HepG2 (cell line): ENCODE data around the gene FBXO41. TPM values are rescaled to one million over a fixed set of nuclear protein-coding genes. Genes with fewer than 3 reads are reported as not detected.
A peak's percentile ranks its signal among the peaks of the same experiment; 100 is the strongest.

Experiments
- ADNP ChIP-seq: sonication (generic); formaldehyde crosslinking; IDR thresholded peaks from 2 replicates; pipeline ENCODE4 v1.4.0; 2020; ENCODE audit warnings: missing genetic modification reagents
- AHDC1 ChIP-seq: sonication (generic); formaldehyde crosslinking; IDR thresholded peaks from 2 replicates; pipeline ENCODE4 v1.5.1; 2020; ENCODE audit warnings: mild to moderate bottlenecking, missing genetic modification reagents, borderline replicate concordance
- ATF3 ChIP-seq: sonication (generic); formaldehyde crosslinking; IDR thresholded peaks from 2 replicates; pipeline ENCODE4 v1.4.0; 2020; ENCODE audit warnings: missing genetic modification reagents
- GPBP1L1 ChIP-seq: sonication (generic); formaldehyde crosslinking; IDR thresholded peaks from 2 replicates; pipeline ENCODE4 v1.5.0; 2020; ENCODE audit warnings: mild to moderate bottlenecking, missing genetic modification reagents
- HNRNPLL ChIP-seq: fragments of 200-400 bp; formaldehyde crosslinking; IDR thresholded peaks from 2 replicates; pipeline ENCODE4 v1.6.1; 2017; ENCODE audit warnings: mild to moderate bottlenecking, low read depth, low read length; ENCODE audit not compliant: poor library complexity, severe bottlenecking
- MTF2 ChIP-seq: sonication (generic); formaldehyde crosslinking; IDR thresholded peaks from 2 replicates; pipeline ENCODE4 v1.5.0; 2020; ENCODE audit warnings: missing genetic modification reagents, borderline replicate concordance
- PATZ1 ChIP-seq: sonication (generic); formaldehyde crosslinking; IDR thresholded peaks from 2 replicates; pipeline ENCODE4 v1.4.0; 2020; ENCODE audit warnings: missing genetic modification reagents
- POLR2AphosphoS5 ChIP-seq: IDR thresholded peaks from 2 replicates; pipeline ENCODE4 v1.6.1; 2012; ENCODE audit warnings: low read depth, low read length
- ZNF34 ChIP-seq: sonication (generic); formaldehyde crosslinking; IDR thresholded peaks from 2 replicates; pipeline ENCODE4 v1.4.0; 2020; ENCODE audit warnings: mild to moderate bottlenecking, missing genetic modification reagents, borderline replicate concordance
- ZNF772 ChIP-seq: sonication (generic); formaldehyde crosslinking; IDR thresholded peaks from 2 replicates; pipeline ENCODE4 v1.5.0; 2020; ENCODE audit warnings: mild to moderate bottlenecking, missing genetic modification reagents
- ZNF773 ChIP-seq: sonication (generic); formaldehyde crosslinking; IDR thresholded peaks from 2 replicates; pipeline ENCODE4 v1.4.0; 2020; ENCODE audit warnings: missing genetic modification reagents, borderline replicate concordance
- polyA plus RNA-seq, 8 experiments: library from polyadenylated mRNA; depleted of rRNA in 3 of 8; stranded (reverse) in 7 of 8; unstranded in 1 of 8; fragments of >200 nt; fragmentation: Illumina TruSeq in 4 of 8; extraction: Trizol in 4 of 8; gene quantifications; 2 replicates each; pipeline versions ENCODE4 v1.2.1 to v1.2.3, GENCODE V29; 2011 to 2016; ENCODE audit warnings: low read depth in 4 of 8, missing spikeins in 1 of 8, mixed read lengths in 1 of 8; ENCODE audit not compliant: insufficient read depth in 1 of 8
- total RNA-seq, 5 experiments: library from RNA; depleted of rRNA; stranded (reverse); fragments of >200 nt; fragmentation: Illumina TruSeq; extraction: Trizol; gene quantifications; 2 replicates each; pipeline ENCODE4 v1.2.3, GENCODE V29; 2016; ENCODE audit warnings: low read depth in 1 of 5

Gene FBXO41
- total and polyA plus RNA-seq, 2 of the 13 experiments (the other 11 are each of a cell fraction or from before 2014, with no cell fraction given) = 4.2 to 10.3 TPM

- peak; percentile 25; the same call in 1 of the 2 replicates for TF ChIP-seq AHDC1 (CRISPR knock-in tag)
- no peak for TF ChIP-seq GPBP1L1 (CRISPR knock-in tag)
- 0 out of 2 replicates have a peak, but pooled peaks have one; percentile 32 for TF ChIP-seq ADNP (CRISPR knock-in tag)
- no peak for TF ChIP-seq ZNF773 (CRISPR knock-in tag)
- no peak for TF ChIP-seq ZNF34 (CRISPR knock-in tag)
- no peak for TF ChIP-seq PATZ1 (CRISPR knock-in tag)
- no peak for TF ChIP-seq HNRNPLL
- TF ChIP-seq ATF3 (CRISPR knock-in tag) = no peak
- TF ChIP-seq ZNF772 (CRISPR knock-in tag) = no peak
- no peak for TF ChIP-seq POLR2AphosphoS5
- TF ChIP-seq MTF2 (CRISPR knock-in tag) = no peak
These were observed 72.2 kb downstream of the FBXO41 start (continued) for GRCh38 chr2:73212098-73212447.
